GM18520 (cell line): Measurements from ENCODE around the gene BBS9.
A peak's percentile ranks its signal among the peaks of the same experiment; 100 is the strongest.

Source experiments
- ATAC-seq: cut with Tn5 transposase; IDR thresholded peaks from one replicate; pipeline ENCODE4 v1.9.1; 2021; ENCODE audit not compliant: unreplicated experiment

BBS9 gene

DNA sequence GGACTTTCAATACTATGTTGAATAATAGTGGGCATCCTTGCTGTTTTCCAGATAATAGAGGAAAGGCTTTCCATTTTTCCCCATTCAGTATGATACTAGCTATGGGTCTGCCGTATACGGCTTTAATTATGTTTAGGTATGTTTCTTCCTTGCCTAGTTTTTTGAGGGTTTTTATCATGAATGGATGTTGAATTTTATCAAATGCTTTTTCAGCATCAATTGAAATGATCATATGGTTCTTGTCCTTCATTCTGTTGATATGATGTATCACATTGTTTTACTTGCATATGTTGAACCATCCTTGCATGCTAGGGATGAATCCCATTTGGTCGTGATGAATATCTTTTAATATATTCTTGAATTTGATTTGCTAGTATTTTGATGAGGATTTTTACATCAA lies 11.0 kb upstream of the BBS9 start:
- no peak for ATAC-seq

DNA sequence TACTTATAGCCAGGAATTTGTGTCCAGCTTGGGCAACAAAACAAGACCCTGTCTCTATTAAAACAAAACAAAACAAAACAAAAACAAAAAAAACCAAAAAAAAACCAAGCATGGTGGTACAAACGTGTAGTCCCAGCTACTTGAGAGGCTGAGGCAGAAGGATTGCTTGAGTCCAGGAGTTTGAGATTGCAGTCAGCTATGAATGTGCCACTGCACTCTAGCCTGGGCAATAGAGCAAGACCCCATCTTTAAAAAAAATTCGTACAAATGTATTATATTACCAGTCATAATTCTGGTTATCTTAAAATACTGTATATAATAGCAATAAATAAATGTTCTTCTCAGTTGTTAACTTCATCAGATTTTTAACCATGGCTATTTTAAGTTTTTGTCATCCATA lies 2.3 kb upstream of the BBS9 start:
- no peak for ATAC-seq

DNA sequence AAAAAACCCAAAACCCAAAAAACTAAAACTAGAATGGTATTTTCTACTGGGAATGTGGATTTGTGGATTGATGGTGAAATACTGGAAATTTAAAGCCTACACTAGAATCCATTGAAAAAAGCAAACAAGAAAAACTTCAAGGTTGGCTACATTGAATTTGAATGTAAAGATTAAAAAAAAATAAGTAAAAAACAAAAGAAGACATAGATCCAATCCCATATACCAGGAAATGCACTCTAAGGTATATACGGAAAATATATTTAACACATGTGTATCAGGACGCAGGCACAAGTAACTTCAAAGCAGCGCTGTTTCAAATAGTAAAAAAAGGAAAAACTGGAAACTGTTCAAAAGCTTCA lies 754 bp upstream of the BBS9 start:
- ATAC-seq, result no peak

DNA sequence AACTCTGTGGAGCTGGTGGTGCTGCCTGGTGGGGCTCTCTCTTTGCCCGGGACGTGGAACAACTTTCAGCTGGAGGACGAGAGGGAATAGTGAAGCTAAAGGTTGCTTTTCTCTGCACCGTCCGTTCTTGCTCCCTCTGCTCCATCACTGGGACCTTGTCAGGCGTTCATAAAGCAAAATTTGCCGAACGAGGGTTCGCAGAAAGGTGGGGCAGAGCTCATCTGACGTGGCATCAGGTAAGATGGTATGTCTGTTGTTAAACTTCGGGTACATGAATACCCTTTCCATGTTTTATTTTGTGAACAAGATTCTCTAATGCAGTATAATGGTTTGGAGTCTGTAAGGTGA lies 416 bp downstream of the BBS9 start:
- no peak for ATAC-seq

DNA sequence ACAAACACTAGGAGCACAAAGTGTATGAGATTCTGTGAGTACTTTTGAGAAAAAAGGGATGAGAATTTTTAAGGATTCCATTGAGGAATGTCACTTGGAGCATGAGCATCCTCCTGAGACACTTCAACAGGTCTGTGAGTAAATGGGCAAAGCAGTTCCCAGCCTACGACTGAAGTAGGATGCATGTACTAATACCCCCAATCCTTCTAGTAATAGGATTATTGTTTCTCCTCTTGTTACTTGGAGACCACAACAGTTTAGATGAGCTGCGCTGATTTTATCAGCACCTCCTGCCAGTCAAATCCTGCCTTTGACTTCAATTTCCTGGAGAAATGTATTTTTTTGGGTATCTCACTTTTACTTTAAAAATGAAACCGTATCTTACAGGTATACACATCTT lies 820 bp downstream of the BBS9 start:
- ATAC-seq, result no peak

DNA sequence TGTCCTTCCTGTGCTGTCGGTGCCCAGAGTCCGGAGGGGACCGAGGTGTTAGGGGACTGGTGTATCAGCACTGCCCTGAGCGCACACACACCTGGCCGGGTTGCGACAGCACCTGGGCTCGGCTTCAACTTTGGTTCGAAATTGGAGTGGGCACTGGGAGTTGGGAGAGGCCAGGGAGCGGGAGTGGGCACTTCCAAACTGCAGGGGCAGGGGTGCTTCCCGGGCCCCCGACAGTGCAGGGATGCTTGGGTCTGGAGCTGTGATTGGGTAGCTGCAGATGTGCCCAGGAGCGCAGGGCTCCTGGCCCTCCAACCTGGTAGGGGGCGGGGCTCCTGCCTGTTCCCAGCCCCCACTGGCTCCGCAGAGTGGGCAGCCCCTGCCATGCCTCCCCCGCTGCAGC lies 7.7 kb downstream of the BBS9 start:
- no peak for ATAC-seq

DNA sequence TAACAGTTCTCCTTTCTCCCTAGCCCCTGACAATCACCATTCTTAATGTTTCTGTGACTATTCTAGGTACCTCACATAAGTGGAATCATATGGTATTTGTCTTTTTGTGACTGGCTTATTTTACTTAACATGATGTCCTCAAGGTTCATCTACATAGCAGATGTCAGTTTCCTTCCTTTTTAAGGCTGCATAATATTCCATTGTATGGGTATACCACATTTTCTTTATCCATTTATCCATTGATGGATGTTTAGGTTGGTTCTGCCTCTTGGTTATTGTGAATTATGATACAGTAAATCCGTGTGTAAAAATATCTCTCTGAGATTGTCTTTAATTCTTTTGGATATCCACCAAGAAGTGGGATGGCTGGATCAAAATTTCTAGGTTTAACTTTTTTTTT lies 13.2 kb downstream of the BBS9 start:
- ATAC-seq, result no peak

DNA sequence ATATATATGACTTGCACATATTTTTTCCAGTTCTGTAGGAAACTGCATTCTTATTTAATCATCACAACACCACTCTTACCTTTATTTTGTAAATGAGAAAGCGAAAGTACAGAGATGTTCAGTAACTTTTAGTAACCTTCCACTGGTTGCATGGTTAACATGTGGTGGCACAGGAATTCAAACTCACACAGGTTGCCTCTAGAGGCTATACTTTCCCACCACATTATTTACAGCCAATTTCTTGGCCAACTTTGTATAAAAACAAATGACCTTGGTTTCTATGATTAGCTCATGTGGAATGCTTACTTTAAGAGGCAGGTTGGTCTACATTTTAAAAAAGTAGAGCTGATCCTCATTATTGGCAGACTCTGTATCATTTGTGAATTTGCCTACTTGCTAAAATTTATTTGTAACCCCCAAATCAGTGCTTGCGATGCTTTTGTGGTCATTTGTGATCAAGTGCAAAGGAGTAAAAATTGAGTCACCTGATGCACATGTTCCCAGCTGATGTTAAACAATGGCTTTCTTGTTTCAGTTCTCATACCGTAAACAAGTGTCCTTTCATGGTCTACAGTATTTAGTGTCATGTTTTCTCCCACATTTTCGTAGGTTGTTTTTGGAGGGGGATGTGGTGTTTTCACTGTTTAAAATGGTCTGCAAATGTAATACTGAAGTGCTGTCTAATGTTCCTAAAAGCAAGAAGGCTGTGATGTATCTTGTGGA lies 14.8 kb downstream of the BBS9 start:
- peak; percentile 53 for ATAC-seq

DNA sequence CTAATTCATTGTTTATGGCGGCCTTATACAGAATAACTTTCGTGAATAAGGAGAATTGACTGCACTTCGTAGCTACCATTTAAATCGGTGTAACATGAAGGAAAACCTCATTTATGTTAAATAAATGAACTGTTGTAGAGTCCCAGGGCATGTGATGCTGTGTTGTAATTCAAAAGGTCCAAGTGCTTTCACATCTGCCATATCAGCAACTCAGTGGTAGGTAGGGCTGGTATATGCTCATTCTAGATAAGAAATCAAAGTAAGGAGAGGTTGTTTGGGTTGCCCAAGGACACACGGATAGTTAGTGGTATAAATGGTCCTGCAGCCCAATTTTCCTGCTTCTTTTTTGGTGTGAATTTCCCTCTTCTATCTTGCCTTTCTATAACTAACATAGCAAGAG lies 15.8 kb downstream of the BBS9 start:
- ATAC-seq, result no peak

DNA sequence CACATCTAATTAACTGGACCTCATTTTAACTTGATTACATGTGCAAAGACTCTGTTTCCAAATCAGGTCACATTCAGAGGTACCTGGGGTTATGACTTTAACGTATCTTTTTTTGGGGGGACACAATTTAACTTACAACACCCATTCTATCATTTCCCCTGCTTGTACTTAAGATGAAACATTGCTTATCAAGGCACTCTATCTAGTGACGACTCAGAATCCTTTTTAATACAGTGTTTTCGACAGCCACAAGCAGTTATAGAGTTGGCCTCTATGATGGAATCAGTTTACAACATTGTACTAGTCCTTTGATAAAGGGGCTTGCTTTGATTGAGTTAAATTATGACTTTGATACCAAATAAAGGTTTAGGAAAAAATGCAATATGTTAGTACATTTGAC lies 22.7 kb downstream of the BBS9 start:
- ATAC-seq, result no peak

DNA sequence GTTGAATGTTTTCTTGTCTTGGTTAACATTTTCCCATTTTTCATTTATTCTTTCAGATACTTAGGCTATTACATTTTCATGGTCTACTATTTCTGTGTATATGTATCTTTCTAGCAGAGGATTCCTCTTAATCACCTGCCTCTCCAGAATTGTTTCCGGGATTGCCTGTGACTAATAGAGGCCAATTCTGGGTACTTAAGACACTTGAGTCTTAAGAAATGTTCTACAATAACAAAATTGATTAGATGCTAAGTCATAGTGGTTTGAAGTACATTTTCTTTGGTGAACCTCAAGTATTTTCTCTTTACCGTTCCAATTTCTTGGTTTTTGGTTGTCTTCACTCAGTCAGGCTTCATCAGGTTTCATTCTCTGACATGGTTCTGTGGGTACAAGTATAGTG lies 26.4 kb downstream of the BBS9 start:
- no peak for ATAC-seq

DNA sequence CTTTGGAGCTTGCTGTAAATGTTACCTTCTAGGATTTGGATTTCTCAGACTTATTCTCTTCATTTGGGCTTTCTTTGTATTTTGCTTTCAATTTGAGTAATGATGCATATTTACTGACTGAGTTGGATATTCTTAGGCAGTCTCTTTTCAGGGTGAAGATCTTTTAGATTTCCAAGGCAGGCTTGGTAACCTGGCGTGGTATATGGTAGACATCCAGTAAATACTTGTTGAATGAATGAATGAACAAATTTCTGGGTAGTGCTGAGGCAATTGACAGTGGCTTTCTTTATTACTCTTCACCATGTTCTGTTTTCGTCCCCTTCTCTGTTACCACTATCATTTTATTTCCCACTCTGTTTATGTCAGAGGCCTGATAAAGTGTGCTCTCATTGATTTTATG lies 27.1 kb downstream of the BBS9 start:
- no peak for ATAC-seq

DNA sequence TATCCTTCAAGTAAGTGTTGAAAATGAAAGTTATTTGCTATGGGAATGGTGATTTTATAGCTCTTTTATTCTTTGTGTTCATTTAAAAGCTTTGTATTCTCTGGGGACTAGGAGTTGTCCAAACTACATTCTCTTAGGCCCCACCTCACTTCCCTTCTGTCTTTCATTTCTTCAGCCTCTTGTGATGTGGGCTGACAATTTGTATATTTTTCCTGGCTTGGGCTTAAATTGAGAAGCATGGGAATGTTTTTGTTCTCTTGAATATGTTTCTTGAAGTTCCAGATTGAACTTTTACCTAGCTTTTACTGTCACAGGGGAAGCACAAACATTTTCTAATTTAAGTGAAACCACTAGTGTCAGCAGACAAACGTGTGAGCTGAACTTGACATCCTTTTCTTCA lies 27.9 kb downstream of the BBS9 start:
- no peak for ATAC-seq

DNA sequence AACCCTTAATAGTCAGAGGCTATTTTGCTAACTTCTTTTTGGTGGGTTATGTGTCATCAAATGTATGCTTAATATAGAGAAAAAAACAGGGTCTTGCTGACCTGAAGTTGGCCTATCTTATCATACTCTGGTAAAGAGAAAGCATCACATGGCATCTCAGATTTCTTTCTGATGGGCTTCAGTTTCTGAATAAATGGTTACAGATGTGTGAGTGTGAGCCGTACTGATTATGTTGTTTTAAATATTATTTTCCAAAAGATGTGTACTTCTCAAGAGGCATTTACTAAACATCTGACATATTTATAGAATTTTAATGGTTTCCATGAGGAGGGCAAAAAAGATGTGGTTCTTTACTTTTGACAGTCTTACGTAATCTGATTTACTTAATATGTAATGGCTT lies 28.4 kb downstream of the BBS9 start:
- no peak for ATAC-seq

DNA sequence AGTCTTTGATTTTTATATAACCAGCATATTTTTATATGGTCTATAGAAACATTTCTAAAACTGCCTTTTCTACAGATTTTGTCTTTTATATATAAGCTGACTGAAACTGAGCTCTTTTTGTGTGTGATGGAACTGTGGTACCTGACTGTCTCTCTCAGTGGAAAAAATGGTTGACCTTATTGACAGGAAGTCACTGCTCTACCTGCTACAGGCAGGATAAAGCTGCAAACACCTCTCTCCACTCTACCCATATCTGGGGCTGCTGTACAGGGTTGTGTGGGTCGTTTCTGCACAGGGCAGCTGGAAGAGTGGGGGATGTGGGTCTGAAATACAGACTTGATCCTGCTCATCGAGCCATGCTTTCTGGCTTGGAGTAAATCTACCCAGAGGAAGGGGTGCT lies 48.5 kb downstream of the BBS9 start:
- ATAC-seq, result no peak

DNA sequence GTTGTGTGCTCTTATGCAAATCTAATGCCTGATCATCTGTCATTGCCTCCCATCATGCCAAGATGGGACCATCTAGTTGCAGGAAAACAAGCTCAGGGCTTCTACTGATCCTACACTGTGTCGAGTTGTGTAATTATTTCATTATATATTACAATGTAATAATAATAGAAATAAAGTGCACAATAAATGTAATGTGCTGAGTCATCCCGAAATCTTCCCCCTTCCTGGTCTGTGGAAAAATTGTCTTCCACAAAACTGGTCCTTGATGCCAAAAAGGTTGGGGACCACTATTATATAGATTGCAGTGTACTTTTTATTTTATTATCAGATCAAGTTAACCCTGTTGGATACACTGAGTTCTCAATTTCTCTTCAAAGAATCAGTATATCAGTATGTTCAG lies 50.2 kb downstream of the BBS9 start:
- ATAC-seq, result no peak

DNA sequence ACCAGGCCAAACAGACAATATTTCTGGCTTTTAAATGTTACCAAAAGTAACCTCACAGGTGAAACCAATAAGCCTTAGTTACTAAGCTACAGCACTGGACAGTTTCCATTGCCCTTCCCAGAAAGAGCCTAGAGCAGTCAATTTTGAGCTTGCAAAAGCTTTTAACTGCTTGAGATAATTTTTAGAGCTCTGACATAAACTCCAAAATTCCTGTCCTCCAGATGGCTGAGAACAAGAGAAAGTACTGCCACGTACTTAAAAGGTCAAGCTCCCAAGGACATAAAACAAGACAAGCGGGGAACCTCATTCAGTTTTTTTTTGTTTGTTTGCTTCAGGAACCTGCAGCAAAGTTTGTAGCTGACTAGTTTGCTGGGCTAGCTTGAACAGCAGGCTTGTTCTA lies 54.1 kb downstream of the BBS9 start:
- no peak for ATAC-seq

DNA sequence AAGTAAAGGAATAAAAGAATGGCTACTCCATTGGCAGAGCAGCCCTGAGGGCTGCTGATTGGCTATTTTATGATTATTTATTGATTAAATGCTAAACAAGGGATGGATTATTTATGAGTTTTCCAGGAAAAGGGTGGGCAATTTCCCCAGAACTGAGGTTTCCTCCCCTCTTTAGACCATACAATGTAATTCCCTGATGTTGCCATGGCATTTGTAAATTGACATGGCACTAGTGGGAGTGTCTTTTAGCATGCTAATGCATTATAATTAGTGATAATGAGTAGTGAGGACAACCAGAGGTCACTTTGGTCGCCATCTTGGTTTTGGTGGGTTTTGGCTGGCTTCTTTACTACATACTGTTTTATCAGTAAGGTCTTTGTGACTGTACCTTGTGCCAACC lies 55.5 kb downstream of the BBS9 start:
- ATAC-seq, result no peak

DNA sequence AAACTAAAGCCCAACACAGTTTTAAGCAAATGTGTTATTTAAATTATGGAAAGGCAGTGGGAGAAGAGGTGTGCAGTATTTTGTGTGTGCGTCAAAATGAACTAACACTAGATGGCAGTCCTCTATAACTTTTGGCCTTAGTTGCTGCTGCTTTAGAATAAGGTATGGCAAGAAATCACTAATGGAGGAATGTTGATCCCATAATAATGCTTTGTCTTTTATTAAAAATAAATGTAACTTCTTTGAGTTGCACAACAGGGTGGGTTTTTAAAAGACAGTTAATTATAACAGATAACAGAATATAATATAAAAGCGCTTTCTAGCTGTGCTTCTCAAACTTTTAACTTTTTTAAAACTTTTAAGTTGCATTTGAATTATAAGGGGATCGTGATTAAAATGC lies 56.4 kb downstream of the BBS9 start:
- peak; percentile 53 for ATAC-seq

DNA sequence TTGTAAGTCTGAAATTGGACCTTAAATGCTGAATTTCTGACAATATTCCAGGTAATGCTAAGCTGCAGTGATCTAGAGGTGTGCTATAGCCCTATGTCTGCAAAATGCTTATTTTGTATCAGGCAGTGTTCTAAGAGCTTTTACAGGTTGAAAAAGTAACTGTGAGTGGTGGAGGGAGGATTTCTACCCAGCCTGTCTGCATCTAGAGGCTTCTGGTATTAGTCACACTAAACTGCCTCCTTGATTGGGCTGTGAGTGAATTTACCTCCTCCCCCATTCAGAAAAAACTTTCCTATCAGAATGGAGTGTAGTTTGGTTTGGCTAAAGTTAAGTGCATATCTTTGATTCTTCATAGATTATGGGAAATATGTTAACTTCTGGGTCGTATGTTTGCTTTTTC lies 56.8 kb downstream of the BBS9 start:
- ATAC-seq, result no peak

DNA sequence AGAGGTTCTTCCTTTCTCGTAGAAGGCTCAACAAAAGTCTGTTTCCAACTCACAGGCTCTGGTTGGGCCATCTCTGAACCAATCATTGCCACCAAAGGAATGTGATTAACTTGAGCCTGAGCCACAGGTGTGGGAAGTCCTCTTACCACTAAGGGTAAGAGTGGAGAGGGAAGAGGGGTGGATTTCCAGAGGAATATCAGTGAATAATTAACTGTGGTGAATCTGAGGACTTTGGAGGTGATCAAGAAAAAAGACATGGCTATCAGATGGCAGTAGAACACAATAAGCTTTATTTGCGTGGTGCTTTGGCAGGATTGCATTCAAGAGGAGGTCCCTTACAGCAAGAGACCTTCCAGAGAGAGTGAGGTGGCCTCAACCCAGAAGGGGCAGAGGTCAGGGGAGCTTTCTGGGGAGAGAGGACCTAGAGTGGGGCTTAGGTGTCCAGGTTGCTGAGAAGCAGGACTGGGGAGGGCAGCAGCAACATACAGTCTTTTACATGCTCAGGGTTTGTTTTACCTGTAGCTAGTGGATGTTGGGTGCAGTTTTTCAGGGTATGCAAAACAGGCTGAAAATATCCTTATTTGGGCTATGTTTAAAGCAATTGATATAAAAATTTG lies 61.4 kb downstream of the BBS9 start:
- ATAC-seq, result no peak

DNA sequence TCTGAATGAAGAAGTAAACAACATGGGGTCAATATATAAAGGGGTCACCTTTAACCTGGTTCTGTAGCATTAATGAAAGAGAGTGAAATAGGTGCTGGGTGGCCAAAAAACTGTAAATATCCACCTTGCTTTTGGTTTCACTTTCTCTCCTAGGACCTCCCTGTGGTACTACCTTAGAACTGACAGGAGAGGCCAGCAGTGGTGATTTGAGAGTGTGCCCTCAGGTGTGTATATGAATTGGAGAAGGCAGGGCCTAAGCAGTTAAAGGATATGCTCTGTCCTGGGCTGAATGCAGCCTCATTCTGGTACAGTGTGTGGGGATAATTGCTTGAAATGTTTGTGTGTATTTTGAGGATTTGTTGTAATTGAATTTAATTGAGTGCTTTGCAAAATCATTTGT lies 62.0 kb downstream of the BBS9 start:
- no peak for ATAC-seq

DNA sequence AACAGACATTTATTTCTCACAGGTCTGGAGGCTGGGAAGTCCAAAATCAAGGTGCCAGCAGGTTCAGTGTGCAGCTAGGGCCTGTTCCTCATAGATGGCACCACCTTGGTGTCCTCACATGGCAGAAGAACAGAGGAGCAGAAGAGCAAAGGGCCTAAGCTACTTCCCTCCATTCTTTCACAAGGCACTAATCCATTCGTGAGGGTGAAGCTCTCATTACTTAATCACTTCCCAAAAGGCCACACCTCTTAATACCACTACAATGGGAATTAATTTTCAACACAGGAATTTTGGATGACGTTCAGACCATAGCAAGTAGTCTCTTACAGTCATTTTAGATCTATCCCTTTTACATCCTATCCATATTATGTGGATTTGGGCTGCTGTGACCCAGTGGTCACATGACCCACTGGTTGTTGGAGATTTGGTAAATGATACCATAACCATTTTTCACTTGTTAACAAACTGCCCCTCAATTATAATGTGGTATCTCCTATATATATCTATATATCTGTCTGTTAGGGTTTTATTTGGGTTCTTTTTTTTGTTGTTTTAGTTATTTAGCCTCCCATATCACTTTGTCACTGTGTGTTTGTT lies 63.4 kb downstream of the BBS9 start:
- ATAC-seq, result no peak
